ENCODE results near the gene ASXL3.

The ASXL3 gene

DNA sequence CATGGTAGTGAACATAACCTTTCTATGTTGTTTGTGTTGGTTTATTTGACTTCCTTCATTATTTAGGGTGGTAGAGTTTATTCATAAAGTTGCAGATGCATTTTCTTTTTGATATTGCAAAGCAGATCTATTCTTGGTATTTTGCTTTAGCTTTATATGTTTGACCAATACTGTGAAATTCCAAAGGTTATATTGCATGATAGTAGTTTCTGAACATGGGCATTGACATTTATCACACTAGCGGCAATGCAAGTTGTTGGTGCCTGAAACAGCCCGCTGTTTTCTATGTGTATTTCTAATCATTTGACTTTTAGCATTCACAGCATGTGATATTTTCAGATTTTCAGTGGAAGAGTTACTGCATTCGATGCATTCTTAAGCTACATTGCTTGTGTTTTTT lies 87.2 kb downstream of the ASXL3 start:
- no peak overlapping the region for H3K4me3 Mint-ChIP-seq
- no peaks in the 10 kb centered on the region for H3K36me3 Mint-ChIP-seq (ENCODE audit: low read depth)
- H3K9me3 Mint-ChIP-seq, result peaks cover 4% of the 10 kb centered on the region
- no peaks in the 10 kb centered on the region for H3K4me1 Mint-ChIP-seq (ENCODE audit: low read depth)
- H3K27me3 Mint-ChIP-seq, result no peaks in the 10 kb centered on the region
- no peak overlapping the region for H3K27ac Mint-ChIP-seq

DNA sequence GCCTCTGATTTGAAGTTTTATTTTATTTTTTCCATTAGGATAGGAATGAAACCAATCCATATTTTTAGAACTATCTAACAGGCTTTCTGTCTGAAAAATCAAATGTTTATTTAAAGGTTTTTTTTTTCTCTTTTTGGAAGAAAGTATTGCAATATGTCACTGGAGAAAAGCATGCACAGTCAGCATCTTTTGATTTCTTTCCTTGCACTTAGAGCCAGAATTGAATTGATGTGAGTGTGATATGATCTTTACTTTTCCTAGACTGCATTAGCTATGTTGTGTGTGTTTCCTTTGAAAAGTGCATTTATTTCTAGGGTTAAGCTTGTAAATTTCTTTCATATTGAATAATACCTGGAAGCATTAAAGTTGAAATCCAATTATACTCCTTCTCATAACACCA lies 87.6 kb downstream of the ASXL3 start:
- Mint-ChIP-seq H3K4me3 (no peak overlapping the region), H3K27me3 (no peaks in the 10 kb centered on the region), H3K27ac (no peak overlapping the region), H3K4me1 (ENCODE audit: low read depth) (no peaks in the 10 kb centered on the region), H3K36me3 (ENCODE audit: low read depth) (no peaks in the 10 kb centered on the region), H3K9me3 (peaks cover 4% of the 10 kb centered on the region)

DNA sequence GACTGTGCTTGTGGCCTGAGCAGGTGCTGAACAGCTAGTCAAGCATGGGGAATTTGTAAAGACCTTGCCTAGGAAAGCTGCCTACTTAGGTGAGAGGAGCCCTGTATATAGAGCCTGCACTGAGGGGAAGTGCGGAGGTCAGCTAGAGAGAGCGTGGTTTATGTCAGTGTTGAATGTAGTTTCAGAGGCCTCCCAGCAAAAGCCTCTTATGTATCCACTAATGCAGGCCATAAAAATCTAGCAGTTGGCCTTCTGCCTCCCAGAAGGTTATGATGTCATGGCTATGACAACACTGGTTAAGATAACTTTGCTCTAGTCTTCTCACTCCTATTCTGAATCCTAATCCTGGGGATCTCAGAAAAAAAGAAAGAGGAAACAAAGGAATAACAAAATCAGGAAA lies 88.9 kb downstream of the ASXL3 start:
- no peak overlapping the region for H3K4me3 Mint-ChIP-seq
- no peaks in the 10 kb centered on the region for H3K27me3 Mint-ChIP-seq
- peaks cover 4% of the 10 kb centered on the region for H3K9me3 Mint-ChIP-seq
- H3K4me1 Mint-ChIP-seq (ENCODE audit: low read depth), result no peaks in the 10 kb centered on the region
- no peak overlapping the region for H3K27ac Mint-ChIP-seq
- H3K36me3 Mint-ChIP-seq (ENCODE audit: low read depth), result no peaks in the 10 kb centered on the region

DNA sequence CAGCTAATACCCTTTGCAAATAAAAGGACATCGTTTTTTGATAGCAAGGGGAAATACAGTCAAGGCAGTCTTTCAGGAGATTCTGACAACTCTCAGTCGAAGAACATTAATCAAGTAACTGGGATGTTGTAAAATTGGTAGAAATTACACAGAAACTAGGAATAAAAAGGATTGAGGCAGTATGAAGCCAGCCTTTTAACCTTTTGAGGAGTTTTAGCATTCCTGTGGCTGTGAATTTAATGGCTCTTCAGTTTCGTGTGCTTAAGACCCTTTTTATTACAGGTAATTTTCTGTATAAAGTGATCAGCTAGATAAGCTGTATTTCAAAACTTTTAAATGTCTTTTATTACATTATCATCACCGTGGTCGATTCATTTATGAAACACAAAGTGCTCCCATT lies 91.6 kb downstream of the ASXL3 start:
- no peaks in the 10 kb centered on the region for H3K27me3 Mint-ChIP-seq
- no peak overlapping the region for H3K27ac Mint-ChIP-seq
- H3K36me3 Mint-ChIP-seq (ENCODE audit: low read depth), result no peaks in the 10 kb centered on the region
- no peaks in the 10 kb centered on the region for H3K4me1 Mint-ChIP-seq (ENCODE audit: low read depth)
- H3K9me3 Mint-ChIP-seq, result peaks cover 8% of the 10 kb centered on the region
- H3K4me3 Mint-ChIP-seq, result no peak overlapping the region

DNA sequence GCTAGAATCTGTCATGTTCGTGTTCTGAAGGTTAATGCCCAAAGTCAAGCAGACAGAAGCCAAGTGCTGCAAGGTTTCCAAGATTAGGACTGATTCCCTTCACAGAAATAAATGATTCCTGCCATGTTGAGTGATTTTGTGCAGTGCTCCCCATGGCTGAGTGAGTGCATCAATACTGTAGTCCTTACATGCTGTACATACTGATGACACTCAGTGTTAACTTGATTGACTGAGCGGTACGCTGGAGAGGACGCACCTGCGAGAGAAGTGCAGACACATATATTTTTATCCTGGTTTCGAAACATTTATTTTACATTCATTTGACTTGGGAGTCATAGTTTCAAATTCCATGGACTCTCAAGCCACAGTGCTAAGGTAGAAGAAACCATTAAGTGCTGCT lies 92.0 kb downstream of the ASXL3 start:
- H3K27ac Mint-ChIP-seq, result no peak overlapping the region
- H3K9me3 Mint-ChIP-seq, result peaks cover 9% of the 10 kb centered on the region
- no peaks in the 10 kb centered on the region for H3K4me1 Mint-ChIP-seq (ENCODE audit: low read depth)
- H3K27me3 Mint-ChIP-seq, result no peaks in the 10 kb centered on the region
- H3K36me3 Mint-ChIP-seq (ENCODE audit: low read depth), result no peaks in the 10 kb centered on the region
- H3K4me3 Mint-ChIP-seq, result no peak overlapping the region

DNA sequence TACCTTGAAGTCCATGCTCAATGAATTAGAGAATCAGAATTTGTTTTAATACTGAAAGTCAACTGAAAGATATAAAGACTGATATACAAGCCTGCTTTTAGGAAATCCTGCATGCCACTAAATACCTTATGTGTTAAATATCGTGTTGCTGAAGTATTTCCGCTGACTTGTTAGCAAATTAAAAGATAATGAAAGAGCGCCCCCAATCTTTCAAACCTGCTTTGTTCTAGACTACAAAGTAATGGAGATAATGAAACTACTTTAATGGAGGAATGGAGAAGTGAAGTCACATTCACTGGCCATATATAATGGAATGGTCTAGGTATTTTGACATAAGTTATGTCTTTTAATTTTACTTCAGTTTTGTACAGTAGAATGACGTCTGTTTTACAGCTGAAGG lies 95.7 kb downstream of the ASXL3 start:
- H3K27me3 Mint-ChIP-seq, result no peaks in the 10 kb centered on the region
- H3K4me1 Mint-ChIP-seq (ENCODE audit: low read depth), result no peaks in the 10 kb centered on the region
- no peak overlapping the region for H3K27ac Mint-ChIP-seq
- H3K36me3 Mint-ChIP-seq (ENCODE audit: low read depth), result no peaks in the 10 kb centered on the region
- peaks cover 7% of the 10 kb centered on the region for H3K9me3 Mint-ChIP-seq
- H3K4me3 Mint-ChIP-seq, result no peak overlapping the region

DNA sequence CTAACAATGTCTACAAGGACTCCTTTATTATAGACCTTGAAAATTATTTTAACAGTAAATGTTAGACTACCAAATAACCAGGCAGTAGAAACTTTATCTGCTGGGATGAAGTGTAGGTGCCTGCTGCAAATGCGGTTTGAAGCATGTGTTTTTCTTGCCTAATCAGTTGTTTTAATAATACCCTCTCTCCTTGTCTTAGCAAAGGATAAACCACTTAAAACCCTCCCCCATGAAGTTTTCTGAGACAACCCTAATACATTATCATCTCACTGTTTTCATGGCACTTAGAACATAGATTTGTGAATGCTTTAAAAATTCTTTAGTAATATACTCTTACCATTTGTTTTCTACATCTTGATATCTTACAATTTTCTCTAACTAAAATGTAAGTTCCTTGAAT lies 98.6 kb downstream of the ASXL3 start:
- Mint-ChIP-seq H3K9me3 (peaks cover 7% of the 10 kb centered on the region), H3K27ac (no peak overlapping the region), H3K27me3 (no peaks in the 10 kb centered on the region), H3K36me3 (ENCODE audit: low read depth) (no peaks in the 10 kb centered on the region), H3K4me1 (ENCODE audit: low read depth) (no peaks in the 10 kb centered on the region), H3K4me3 (no peak overlapping the region)

DNA sequence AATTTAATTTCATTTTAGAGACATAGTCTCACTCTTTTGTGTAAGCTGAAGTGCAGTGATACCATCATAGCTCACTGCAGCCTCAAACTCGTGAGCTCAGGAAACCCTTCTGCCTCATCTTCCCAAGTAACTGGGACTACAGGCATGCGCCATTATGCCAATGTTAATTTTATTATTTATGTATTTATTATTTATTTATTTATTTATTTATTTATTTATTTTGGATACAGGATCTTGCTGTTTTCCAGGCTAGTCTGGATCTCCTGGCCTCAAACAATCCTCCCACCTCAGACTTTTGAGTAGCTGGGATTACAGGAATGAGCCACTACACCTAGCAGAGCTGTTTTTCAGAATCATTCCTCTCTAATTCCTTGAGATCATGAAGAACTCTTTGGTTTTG lies 99.9 kb downstream of the ASXL3 start:
- Mint-ChIP-seq H3K36me3 (ENCODE audit: low read depth) (no peaks in the 10 kb centered on the region), H3K9me3 (peaks cover 7% of the 10 kb centered on the region), H3K27me3 (no peaks in the 10 kb centered on the region), H3K27ac (no peak overlapping the region), H3K4me3 (no peak overlapping the region), H3K4me1 (ENCODE audit: low read depth) (no peaks in the 10 kb centered on the region)

DNA sequence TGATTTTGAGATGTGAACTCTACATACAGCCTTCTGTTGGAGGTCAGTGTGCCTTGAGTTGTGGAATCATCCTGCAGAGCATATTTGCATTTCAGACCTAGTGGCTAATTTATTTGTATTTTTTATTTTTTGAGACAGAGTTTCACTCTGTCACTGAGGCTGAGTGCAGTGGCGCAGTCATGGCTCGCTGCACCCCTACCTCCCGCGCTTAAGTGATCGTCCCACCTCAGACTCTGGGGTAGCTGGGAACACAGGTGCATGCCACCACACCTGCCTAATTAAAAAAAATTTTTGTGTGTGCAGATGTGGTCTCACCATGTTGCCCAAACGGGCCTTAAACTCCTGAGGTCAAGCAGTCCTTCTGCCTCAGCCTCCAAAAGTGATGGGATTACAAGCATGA lies 104.4 kb downstream of the ASXL3 start:
- Mint-ChIP-seq H3K27me3 (no peaks in the 10 kb centered on the region), H3K9me3 (no peaks in the 10 kb centered on the region), H3K4me3 (no peak overlapping the region), H3K27ac (no peak overlapping the region), H3K36me3 (ENCODE audit: low read depth) (no peaks in the 10 kb centered on the region), H3K4me1 (ENCODE audit: low read depth) (no peaks in the 10 kb centered on the region)

DNA sequence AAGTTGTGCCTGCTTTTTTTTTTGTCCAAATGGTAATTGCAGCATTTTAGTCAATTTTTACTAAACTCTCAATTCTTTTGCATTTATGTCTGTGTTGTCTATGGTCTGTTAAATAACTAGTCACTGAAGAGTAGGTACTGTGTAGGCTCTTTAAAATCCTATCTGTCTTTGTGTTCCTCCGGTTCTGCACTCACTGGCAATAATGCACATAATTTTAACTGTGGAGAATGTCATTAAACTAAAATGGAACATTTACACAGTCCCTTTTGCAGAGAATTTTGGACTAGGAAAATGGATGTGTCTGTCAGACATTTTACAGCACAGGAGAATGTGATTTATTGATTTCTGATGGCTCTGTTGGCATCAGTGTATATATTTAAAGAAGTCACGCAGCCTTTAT lies 116.6 kb downstream of the ASXL3 start:
- Mint-ChIP-seq H3K9me3 (no peaks in the 10 kb centered on the region), H3K4me1 (ENCODE audit: low read depth) (no peaks in the 10 kb centered on the region), H3K27ac (no peak overlapping the region), H3K36me3 (ENCODE audit: low read depth) (no peaks in the 10 kb centered on the region), H3K4me3 (no peak overlapping the region), H3K27me3 (no peaks in the 10 kb centered on the region)

DNA sequence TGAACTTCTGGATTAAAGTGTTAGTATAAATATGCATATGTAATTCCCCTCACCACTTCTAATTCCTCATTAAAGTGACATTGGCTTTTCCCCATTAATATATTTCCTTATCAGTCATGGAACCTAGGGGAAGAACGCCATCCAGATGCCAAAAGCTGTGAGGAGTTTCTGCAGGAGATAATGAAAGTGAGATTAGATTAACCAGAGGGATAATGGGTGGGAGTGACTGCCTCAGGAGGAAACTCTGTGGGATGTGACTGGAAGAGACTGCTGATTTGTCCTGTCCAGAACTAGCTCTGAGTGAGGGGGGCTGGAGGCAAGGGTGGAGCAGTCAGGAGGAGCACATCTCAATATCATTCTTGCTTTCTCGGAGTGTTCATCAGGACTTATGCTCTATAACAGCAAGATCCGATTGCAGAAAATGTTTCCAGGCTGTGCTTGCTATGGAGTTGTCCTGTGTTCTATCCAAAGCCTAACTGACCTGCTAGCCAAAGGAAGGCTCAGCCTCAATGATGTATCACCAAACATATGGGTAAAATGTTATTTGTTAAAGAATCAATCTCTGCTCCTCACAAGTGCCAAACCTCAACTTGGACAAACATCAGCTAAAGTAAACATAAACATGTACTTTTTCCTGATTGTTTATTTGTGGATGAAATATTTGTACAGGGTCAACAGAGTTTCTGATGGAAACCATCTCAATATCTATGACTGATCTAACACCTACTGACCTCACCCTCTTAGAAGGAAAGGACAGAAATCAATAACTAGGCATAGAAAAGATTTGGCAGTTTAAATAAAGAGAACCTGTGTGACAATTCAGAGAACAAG lies 118.5 kb downstream of the ASXL3 start:
- H3K27ac Mint-ChIP-seq, result no peak overlapping the region
- H3K4me3 Mint-ChIP-seq, result no peak overlapping the region
- H3K36me3 Mint-ChIP-seq (ENCODE audit: low read depth), result no peaks in the 10 kb centered on the region
- H3K27me3 Mint-ChIP-seq, result no peaks in the 10 kb centered on the region
- no peaks in the 10 kb centered on the region for H3K9me3 Mint-ChIP-seq
- no peaks in the 10 kb centered on the region for H3K4me1 Mint-ChIP-seq (ENCODE audit: low read depth)

DNA sequence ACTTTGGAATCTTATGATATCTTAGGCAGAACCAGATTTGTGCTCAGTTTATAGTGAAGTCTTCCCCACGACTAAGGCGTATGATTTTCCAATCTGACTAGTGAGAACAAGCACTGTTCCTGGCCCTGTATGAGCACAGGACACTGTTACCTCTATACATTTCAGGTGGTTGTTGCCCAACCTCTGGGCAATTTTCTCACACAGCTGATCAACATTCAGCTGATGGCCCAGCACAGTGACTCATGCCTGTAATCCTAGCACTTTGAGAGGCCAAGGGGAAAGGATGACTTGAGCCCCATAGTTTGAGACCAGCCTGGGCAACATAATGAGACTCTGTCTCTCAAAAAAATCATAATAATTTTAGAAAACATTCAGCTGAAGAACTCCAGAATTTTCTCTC lies 119.5 kb downstream of the ASXL3 start:
- Mint-ChIP-seq H3K36me3 (ENCODE audit: low read depth) (no peaks in the 10 kb centered on the region), H3K4me3 (no peak overlapping the region), H3K4me1 (ENCODE audit: low read depth) (no peaks in the 10 kb centered on the region), H3K27ac (no peak overlapping the region), H3K27me3 (no peaks in the 10 kb centered on the region), H3K9me3 (no peaks in the 10 kb centered on the region)

DNA sequence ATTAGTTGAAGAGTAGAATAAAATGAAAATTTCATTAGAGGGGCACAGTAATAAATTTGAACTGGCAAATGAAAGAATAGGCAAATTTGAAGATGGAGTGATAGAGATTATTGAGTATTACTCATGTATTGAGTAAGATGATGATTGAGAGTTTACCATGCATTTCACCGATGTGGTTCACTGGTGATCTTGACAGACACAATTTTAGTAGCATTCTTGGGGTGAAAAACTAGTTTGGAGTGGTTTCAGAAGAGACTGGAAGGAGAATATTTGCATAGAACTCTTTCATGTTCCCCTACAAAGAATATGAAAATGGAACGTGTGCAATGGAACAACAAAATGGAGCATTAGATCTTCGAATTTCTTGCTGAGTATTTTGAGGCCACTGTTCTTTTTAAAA lies 121.4 kb downstream of the ASXL3 start:
- H3K27ac Mint-ChIP-seq, result no peak overlapping the region
- no peaks in the 10 kb centered on the region for H3K36me3 Mint-ChIP-seq (ENCODE audit: low read depth)
- no peaks in the 10 kb centered on the region for H3K4me1 Mint-ChIP-seq (ENCODE audit: low read depth)
- no peaks in the 10 kb centered on the region for H3K9me3 Mint-ChIP-seq
- H3K4me3 Mint-ChIP-seq, result no peak overlapping the region
- H3K27me3 Mint-ChIP-seq, result no peaks in the 10 kb centered on the region

DNA sequence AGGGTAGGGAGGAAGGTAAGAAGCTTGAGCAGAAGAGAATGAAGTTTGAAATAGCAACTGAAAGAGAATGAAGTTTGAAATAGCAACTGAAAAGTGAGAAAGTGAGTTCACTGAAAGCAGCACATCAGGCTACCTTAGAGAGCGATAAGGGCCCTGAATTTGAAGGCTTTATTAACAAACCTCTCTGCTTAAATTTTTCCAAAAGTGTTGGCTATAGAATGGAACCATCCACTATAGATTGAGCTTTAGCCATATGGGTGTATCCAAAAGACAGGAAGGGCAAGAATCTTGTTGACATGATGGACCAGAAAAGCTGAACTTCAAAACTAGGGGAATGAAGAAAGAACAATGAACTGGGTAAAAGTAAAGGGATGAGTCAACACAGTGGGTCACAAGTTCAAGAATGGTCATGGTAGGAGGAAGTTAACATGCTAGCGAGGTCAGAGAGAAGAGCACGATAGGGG lies 122.5 kb downstream of the ASXL3 start:
- H3K27ac Mint-ChIP-seq, result no peak overlapping the region
- no peaks in the 10 kb centered on the region for H3K9me3 Mint-ChIP-seq
- H3K36me3 Mint-ChIP-seq (ENCODE audit: low read depth), result no peaks in the 10 kb centered on the region
- no peak overlapping the region for H3K4me3 Mint-ChIP-seq
- no peaks in the 10 kb centered on the region for H3K27me3 Mint-ChIP-seq
- H3K4me1 Mint-ChIP-seq (ENCODE audit: low read depth), result no peaks in the 10 kb centered on the region

DNA sequence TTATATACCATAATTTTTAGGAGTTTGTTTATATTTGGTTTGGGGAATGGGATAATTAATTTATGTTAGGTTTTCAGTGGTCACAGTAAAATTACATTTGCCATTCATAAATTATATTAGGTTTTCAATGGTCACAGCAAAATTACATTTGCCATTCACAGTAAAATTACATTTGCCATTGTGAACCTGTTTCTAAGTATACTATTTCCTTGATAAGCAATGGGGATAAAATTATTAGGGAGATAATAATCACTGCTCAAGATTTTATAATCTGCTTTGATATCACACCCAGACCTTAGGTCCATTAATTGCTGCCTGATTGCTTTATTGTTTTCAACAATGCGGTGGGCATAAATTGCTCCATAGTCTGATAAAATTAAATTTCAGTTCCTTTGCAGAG lies 124.6 kb downstream of the ASXL3 start:
- Mint-ChIP-seq H3K4me3 (no peak overlapping the region), H3K9me3 (peaks cover 6% of the 10 kb centered on the region), H3K4me1 (ENCODE audit: low read depth) (no peaks in the 10 kb centered on the region), H3K36me3 (ENCODE audit: low read depth) (no peaks in the 10 kb centered on the region), H3K27ac (no peak overlapping the region), H3K27me3 (no peaks in the 10 kb centered on the region)

DNA sequence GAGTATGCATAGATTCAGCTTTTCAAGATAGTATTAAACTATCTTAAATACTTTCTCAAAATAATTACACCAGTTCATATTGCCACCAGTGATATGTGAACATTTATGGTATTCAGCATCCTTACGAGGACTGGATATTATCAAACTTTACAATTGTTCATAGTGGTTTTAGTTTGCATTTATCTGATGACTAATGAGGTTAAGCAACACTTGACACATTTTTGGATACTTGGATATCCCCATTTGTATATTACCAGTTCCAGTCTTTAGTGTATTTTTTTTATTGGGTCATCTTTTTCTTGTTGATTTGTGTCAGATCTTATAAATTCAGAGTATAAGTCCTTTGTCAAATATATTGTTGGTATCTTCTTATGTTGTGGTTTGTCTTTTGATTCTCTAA lies 128.4 kb downstream of the ASXL3 start:
- no peak overlapping the region for H3K27ac Mint-ChIP-seq
- no peaks in the 10 kb centered on the region for H3K4me1 Mint-ChIP-seq (ENCODE audit: low read depth)
- no peaks in the 10 kb centered on the region for H3K27me3 Mint-ChIP-seq
- H3K9me3 Mint-ChIP-seq, result peaks cover 6% of the 10 kb centered on the region
- no peaks in the 10 kb centered on the region for H3K36me3 Mint-ChIP-seq (ENCODE audit: low read depth)
- no peak overlapping the region for H3K4me3 Mint-ChIP-seq

Data from stimulated activated naive CD8-positive, alpha-beta T cell treated with anti-CD3 and anti-CD28 coated beads, Interleukin-15, Interleukin-2, amounts not matched to agents 100 ng/mL and 50 ng/mL, for 24 hours (primary cell).